Measurements from ENCODE around the gene BSCL2.
"Not testable (repeated sequence)": the region's sequence is repeated elsewhere in the genome, so short reads cannot be mapped to it uniquely, and the experiment has no call there.

Gene BSCL2

DNA sequence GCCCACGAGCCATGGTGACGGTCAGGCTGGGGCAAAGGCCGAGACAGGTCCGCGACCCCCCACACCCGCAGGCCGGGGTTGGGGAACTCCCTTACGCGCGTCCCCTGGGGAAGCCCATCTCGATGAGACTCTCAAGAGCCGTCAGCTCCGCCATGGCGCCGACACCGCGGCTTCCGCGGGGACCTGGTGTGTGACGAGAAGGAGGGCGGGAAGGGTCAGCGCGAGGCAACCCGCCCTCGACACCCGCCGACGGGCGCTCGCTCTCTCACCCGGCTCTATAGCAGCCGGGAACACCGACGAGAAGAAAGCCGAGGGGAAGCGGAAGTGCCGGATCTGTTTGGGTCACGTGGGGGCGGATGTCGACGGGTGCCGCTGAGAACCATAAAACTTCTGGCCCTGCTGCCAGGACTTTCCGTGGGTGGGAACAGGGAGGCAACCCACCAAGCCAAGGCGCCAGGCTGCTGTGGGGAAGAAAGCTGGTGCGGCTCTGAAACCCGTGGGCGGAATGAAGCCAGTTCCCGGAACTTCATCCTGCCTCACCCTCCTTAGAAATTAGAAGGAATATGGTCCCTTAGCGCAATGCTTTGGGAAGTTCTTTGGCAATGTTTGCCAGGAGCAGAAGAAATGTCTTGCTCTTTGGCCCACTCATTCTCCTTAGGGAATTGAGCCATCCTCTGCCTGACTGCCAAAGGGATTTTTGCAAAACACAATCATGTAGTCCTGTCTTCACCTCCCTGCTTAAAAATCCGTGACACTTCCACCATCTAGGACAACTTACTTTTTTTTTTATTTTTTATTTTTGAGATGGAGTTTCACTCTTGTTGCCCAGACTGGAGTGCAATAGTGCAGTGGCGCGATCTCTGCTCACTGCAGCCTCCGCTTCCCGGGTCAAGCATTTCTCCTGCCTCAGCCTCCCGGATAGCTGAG lies 28.2 kb downstream of the BSCL2 start, which contains the start of gene UBXN1:
Gene UBXN1, minus strand, starts transcription at position 304 of the 927 bp plus-strand sequence. Its CDS starts 150 bp downstream, at position 154.
- peaks cover 25% of the 10 kb centered on the region for H3K36me3 Mint-ChIP-seq (ENCODE audit: low read depth)
- H3K4me3 Mint-ChIP-seq: peak within 1 kb of the TSS; percentile 88
- peak within 1 kb of the TSS; percentile 92 for H3K27ac Mint-ChIP-seq

DNA sequence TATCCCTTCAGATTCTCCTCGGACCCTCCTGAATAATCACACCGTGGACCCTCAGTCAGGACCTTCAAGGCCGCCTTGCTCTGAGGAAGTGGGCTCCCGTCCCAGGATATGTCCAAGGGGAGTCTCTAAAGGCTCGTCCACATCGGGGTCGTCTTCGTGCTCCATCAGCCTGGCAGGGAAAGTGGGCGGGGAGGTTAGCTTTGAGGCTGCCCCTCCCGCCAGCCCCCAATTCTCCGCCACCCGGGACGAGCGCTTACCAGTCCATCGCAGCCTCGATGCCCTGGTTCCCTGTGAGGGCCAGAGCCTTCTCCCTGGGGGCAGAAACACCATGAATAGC lies 28.8 kb downstream of the BSCL2 start:
- Mint-ChIP-seq H3K36me3 (ENCODE audit: low read depth) (peaks cover 25% of the 10 kb centered on the region), H3K27ac (peak overlapping the region; percentile 92), H3K4me1 (ENCODE audit: low read depth) (peaks cover 38% of the 10 kb centered on the region)

More for the DNA sequence above, 28.2 kb downstream of the BSCL2 start, which contains the start of gene UBXN1:
- peaks cover 33% of the 10 kb centered on the region for H3K4me1 Mint-ChIP-seq (ENCODE audit: low read depth)
- H3K9me3 Mint-ChIP-seq: no peaks in the 10 kb centered on the region
- no peaks in the 10 kb centered on the region for H3K27me3 Mint-ChIP-seq

DNA sequence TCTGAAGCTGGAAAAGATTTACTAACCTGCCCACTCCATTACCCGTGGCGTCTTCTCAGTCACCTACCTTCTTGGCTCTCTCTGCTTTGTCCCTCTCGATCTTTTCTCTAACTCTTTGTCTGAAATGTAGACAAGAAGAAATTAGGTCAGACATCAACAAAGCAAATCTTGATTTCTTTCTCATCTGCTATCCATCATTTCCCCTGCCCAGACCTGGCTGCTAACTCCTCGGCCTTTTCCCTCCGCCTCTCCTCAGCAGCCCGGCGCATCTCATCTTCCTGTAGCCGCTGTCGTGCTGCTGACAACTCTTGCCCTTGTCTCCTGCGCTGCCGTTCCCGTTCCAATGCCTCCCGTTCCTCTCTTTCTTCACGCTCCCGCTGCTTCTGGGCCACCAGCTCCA lies 29.5 kb downstream of the BSCL2 start:
- Mint-ChIP-seq H3K27me3 (no peaks in the 10 kb centered on the region), H3K4me1 (ENCODE audit: low read depth) (peaks cover 45% of the 10 kb centered on the region), H3K4me3 (peak overlapping the region; percentile 88), H3K27ac (peak overlapping the region; percentile 92), H3K36me3 (ENCODE audit: low read depth) (peaks cover 25% of the 10 kb centered on the region), H3K9me3 (no peaks in the 10 kb centered on the region)

More for the DNA sequence above, 28.8 kb downstream of the BSCL2 start:
- no peaks in the 10 kb centered on the region for H3K9me3 Mint-ChIP-seq
- H3K27me3 Mint-ChIP-seq: no peaks in the 10 kb centered on the region
- H3K4me3 Mint-ChIP-seq: peak overlapping the region; percentile 88

DNA sequence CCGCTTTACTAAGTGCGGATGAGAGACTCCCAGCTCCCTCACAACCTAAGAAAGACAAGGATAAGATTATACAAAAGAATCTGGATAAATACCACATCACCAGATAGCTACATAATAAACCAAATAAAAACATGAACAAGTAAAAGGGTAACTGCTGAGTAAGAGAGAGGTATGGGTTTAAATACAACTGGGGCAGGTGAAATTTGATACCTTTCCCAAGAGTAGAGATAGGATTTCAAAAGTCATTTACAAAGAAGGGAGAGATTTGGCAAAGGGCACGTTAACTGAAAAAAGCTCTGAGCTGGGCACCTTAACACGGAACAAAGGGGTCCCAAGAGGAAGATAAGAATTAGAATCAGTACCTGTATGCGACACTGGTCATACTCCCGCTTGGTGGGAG lies 30.1 kb downstream of the BSCL2 start:
- H3K27me3 Mint-ChIP-seq: no peaks in the 10 kb centered on the region
- peaks cover 26% of the 10 kb centered on the region for H3K36me3 Mint-ChIP-seq (ENCODE audit: low read depth)
- no peaks in the 10 kb centered on the region for H3K9me3 Mint-ChIP-seq
- peaks cover 50% of the 10 kb centered on the region for H3K4me1 Mint-ChIP-seq (ENCODE audit: low read depth)
- peak overlapping the region; percentile 88 for H3K4me3 Mint-ChIP-seq
- peak overlapping the region; percentile 67 for H3K27ac Mint-ChIP-seq

DNA sequence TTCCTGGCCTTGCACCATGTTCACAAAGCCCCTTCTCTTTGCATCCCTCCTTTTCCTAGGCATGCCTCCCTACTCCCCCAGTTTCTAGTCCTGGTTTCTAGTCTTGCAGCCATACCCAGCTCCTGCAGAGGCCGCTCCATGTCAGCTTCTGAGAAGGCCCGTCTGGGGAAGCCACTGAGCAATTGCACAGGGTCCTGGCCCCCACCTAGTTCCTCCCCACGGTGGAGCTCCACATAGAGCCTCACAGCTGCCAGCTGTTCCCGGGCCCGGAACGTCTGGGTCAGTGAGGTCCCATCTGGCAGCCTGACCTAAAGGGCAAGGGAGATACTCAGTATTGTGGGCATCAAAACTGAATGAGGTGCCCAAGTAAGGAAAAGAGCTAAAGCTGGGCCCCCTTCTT lies 30.5 kb downstream of the BSCL2 start:
- Mint-ChIP-seq H3K27ac (peak overlapping the region; percentile 67), H3K27me3 (no peaks in the 10 kb centered on the region), H3K36me3 (ENCODE audit: low read depth) (peaks cover 31% of the 10 kb centered on the region), H3K4me1 (ENCODE audit: low read depth) (peaks cover 51% of the 10 kb centered on the region), H3K9me3 (no peaks in the 10 kb centered on the region), H3K4me3 (peak overlapping the region; percentile 88)

DNA sequence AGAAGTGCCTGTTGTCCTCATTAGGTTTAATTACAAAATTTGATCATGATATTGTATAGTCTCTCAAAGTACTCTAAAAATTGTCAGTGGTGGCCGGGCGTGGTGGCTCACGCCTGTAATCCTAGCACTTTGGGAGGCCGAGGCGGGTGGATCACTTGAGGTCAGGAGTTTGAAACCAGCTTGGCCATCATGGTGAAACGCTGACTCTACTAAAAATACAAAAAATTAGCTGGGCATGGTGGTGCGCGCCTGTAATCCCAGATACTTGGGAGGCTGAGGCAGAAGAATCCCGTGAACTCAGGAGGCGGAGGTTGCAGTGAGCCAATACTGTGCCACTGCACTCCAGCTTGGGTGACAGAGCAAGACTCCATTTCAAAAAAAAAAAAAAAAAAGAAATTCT lies 31.8 kb downstream of the BSCL2 start:
- not testable (repeated sequence) for H3K9me3 Mint-ChIP-seq, H3K27me3 Mint-ChIP-seq, H3K27ac Mint-ChIP-seq, H3K4me3 Mint-ChIP-seq
- H3K4me1 Mint-ChIP-seq (ENCODE audit: low read depth): peaks cover 52% of the 10 kb centered on the region
- peaks cover 43% of the 10 kb centered on the region for H3K36me3 Mint-ChIP-seq (ENCODE audit: low read depth)

DNA sequence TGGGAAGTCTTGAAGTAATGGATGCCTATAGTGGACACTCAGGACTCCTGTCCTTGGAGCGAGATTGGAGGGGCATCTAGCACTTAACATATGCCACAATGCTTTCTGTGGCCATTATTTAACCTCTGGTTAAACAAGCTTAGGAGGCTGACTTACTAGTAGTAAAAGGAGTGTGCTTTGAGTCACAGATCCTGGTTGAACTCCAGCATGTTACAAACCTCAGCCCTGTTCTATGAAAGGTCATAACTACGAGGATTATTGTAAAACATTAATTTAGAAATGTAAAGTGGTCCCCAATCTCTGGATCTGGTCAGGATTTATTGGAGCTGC lies 34.1 kb downstream of the BSCL2 start:
- Mint-ChIP-seq H3K4me1 (ENCODE audit: low read depth) (peaks cover 65% of the 10 kb centered on the region), H3K4me3 (peak overlapping the region; percentile 96), H3K9me3 (no peaks in the 10 kb centered on the region), H3K27ac (peak overlapping the region; percentile 99), H3K27me3 (no peaks in the 10 kb centered on the region), H3K36me3 (ENCODE audit: low read depth) (peaks cover 61% of the 10 kb centered on the region)

DNA sequence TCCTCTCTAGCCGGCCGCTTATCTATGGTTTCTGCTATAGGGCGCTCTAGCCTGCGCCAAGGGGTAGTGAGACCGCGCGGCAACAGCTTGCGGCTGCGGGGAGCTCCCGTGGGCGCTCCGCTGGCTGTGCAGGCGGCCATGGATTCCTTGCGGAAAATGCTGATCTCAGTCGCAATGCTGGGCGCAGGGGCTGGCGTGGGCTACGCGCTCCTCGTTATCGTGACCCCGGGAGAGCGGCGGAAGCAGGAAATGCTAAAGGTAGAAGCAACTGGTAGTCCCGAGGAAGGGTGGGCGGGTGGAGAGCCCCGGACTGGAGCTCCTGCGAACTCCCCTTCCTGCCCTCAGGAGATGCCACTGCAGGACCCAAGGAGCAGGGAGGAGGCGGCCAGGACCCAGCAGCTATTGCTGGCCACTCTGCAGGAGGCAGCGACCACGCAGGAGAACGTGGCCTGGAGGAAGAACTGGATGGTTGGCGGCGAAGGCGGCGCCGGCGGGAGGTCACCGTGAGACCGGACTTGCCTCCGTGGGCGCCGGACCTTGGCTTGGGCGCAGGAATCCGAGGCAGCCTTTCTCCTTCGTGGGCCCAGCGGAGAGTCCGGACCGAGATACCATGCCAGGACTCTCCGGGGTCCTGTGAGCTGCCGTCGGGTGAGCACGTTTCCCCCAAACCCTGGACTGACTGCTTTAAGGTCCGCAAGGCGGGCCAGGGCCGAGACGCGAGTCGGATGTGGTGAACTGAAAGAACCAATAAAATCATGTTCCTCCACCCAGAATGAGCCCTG lies 35.4 kb downstream of the BSCL2 start, which contains the start of the genes LBHD1 and UQCC3:
Gene LBHD1, minus strand, starts transcription at position 660 of the 782 bp plus-strand sequence. CDS start 2,236 bp downstream, outside the sequence.
Gene UQCC3, plus strand, starts transcription at position 66 of the 782 bp plus-strand sequence. Its CDS starts 73 bp downstream, at position 139.
- no peaks in the 10 kb centered on the region for H3K9me3 Mint-ChIP-seq
- no peaks in the 10 kb centered on the region for H3K27me3 Mint-ChIP-seq
- H3K27ac Mint-ChIP-seq: peak within 1 kb of the TSS; percentile 99
- H3K4me1 Mint-ChIP-seq (ENCODE audit: low read depth): peaks cover 63% of the 10 kb centered on the region
- H3K4me3 Mint-ChIP-seq: peak within 1 kb of the TSS; percentile 96
- H3K36me3 Mint-ChIP-seq (ENCODE audit: low read depth): peaks cover 55% of the 10 kb centered on the region

DNA sequence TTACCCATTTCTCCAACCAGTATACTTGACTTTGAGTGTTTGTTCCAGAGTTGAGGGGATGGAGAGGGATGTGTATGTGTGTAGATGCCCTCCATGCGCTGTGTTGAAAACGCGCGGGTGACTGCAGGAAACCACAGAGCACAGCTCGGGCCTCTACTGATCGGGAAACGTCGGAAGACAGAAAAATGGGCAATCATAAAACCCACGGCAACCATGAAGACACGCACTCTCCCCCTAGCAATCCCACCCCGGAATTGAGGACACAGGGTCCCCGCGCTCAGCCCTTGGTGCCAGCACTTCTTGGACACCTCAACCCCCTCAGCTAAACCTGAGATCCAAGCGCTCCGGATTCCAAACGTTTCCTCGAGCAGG lies 36.0 kb downstream of the BSCL2 start:
- Mint-ChIP-seq H3K27ac (peak overlapping the region; percentile 99), H3K9me3 (no peaks in the 10 kb centered on the region), H3K36me3 (ENCODE audit: low read depth) (peaks cover 57% of the 10 kb centered on the region), H3K4me1 (ENCODE audit: low read depth) (peaks cover 68% of the 10 kb centered on the region), H3K4me3 (peak overlapping the region; percentile 96), H3K27me3 (no peaks in the 10 kb centered on the region)

DNA sequence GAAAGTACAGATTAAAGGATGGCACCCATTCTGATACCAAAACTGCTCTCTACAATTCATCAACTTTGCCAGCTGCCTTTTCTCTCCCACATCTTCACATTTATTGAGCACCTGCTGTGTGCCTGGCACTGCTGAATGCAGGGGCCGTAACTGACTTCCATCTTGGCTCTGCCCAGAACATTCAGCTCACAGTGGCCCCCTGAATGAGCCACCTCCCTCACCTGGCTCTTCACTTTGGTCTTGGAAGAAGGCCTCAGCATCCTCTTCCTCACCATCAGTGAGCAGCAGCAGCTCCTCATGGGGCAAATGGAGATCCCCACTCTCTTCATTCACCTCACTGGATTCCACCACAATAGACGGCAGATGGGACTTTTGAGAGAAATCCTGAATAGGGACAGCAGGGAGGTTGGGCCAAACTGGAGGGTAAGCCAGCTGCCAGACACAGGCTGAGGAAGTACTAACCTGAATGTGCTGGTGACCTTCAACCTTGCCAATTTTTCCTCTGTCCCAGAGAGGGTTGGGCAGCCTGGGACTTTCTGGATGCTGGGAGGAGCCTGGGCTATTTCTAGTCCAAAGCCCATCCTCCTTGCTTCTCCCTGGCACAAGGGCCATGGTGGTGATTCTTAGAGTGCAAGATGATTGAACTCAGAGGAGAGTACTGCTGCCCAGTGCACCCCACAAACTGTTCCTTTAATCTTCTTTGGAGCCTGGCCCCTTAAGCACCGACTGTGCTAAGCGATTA lies 37.6 kb downstream of the BSCL2 start:
- Mint-ChIP-seq H3K27me3 (no peaks in the 10 kb centered on the region), H3K9me3 (no peaks in the 10 kb centered on the region), H3K4me1 (ENCODE audit: low read depth) (peaks cover 67% of the 10 kb centered on the region), H3K4me3 (peak overlapping the region; percentile 96), H3K27ac (peak overlapping the region; percentile 71), H3K36me3 (ENCODE audit: low read depth) (peaks cover 63% of the 10 kb centered on the region)

DNA sequence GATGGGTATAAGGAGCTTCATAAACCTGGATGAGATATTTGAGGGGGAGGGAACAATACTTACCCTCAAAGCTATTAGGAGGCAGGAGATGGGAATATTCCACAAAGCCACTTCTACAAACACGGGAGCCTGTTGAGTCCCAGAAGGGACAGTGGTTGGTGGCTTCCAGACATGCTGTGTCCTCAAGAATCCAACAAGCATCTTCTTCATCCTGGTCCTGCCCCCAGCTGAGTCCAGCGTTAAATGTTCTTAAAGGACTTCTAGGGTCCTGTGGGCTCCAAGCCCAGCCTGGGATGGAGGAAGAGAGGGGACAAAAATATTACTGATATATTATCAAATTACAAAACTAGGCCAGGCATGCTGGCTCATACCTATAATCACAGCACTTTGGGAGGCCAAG lies 39.8 kb downstream of the BSCL2 start:
- Mint-ChIP-seq H3K27me3 (no peaks in the 10 kb centered on the region), H3K9me3 (no peaks in the 10 kb centered on the region), H3K4me3 (peak overlapping the region; percentile 96), H3K36me3 (ENCODE audit: low read depth) (peaks cover 75% of the 10 kb centered on the region), H3K4me1 (ENCODE audit: low read depth) (peaks cover 62% of the 10 kb centered on the region), H3K27ac (peak overlapping the region; percentile 98)

DNA sequence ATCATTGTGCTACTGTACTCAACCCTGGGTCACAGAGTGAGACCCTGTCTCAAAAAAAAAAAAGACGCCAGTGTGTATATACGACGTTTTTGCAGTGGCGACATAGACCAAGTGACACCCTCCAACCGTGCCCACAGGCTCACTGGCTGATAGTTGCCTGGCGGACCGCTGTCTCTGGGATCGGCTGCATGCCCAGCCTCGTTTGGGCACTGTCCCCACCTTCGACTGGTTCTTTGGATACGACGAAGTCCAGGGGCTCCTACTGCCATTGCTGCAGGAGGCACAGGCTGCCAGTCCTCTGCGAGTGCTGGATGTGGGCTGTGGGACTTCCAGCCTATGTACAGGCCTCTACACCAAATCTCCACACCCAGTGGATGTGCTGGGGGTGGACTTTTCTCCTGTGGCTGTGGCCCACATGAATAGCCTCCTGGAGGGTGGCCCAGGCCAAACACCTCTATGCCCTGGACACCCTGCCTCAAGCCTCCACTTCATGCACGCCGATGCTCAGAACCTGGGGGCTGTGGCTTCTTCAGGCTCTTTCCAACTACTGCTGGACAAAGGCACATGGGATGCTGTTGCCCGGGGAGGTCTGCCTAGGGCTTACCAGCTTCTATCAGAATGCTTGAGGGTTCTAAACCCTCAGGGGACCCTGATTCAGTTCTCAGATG lies 40.8 kb downstream of the BSCL2 start:
- Mint-ChIP-seq H3K9me3 (no peaks in the 10 kb centered on the region), H3K36me3 (ENCODE audit: low read depth) (peaks cover 70% of the 10 kb centered on the region), H3K27me3 (no peaks in the 10 kb centered on the region), H3K4me3 (peak overlapping the region; percentile 96), H3K4me1 (ENCODE audit: low read depth) (peaks cover 58% of the 10 kb centered on the region), H3K27ac (peak overlapping the region; percentile 98)

DNA sequence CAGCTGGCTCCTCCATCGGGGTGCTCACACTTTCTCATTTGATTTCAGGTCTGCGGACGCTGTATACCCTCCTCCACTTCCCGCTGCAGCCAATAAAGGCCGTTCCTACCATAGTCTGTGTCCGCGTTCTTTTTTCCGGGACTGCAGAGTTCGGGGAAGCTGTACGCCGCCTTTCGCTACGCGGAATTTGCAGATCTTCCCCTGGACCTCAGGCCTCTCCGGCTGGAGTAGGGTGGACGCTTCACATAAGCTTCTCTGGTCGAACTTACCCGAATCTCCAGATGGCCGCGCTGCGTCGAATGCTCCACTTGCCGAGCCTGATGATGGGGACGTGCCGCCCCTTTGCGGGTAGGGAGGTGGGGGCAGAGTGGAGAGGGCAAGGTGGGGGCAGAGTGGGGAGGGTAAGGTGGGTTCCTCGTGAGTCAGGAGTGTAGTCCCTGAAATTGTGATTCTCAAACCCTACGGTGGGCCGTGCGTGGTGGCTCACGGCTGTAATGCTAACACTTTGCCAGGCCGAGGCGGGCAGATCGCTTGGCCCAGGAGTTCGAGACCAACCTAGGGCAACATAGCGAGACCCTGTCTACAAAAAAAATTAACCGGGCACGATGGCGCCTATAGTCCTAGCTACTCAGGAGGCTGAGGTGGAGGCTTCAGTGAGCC lies 41.5 kb downstream of the BSCL2 start:
- peak overlapping the region; percentile 98 for H3K27ac Mint-ChIP-seq
- H3K4me1 Mint-ChIP-seq (ENCODE audit: low read depth): peaks cover 55% of the 10 kb centered on the region
- peak overlapping the region; percentile 96 for H3K4me3 Mint-ChIP-seq
- H3K27me3 Mint-ChIP-seq: no peaks in the 10 kb centered on the region
- peaks cover 67% of the 10 kb centered on the region for H3K36me3 Mint-ChIP-seq (ENCODE audit: low read depth)
- no peaks in the 10 kb centered on the region for H3K9me3 Mint-ChIP-seq
